GM15510 (cell line): ENCODE data around the gene CLDN5.

Experiments used
- POLR2A ChIP-seq: IDR thresholded peaks from 3 replicates; pipeline ENCODE4 v1.6.1; 2011; ENCODE audit warnings: borderline replicate concordance; ENCODE audit not compliant: insufficient read length; ENCODE audit errors: extremely low read depth

CLDN5 gene, protein sequence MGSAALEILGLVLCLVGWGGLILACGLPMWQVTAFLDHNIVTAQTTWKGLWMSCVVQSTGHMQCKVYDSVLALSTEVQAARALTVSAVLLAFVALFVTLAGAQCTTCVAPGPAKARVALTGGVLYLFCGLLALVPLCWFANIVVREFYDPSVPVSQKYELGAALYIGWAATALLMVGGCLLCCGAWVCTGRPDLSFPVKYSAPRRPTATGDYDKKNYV

DNA sequence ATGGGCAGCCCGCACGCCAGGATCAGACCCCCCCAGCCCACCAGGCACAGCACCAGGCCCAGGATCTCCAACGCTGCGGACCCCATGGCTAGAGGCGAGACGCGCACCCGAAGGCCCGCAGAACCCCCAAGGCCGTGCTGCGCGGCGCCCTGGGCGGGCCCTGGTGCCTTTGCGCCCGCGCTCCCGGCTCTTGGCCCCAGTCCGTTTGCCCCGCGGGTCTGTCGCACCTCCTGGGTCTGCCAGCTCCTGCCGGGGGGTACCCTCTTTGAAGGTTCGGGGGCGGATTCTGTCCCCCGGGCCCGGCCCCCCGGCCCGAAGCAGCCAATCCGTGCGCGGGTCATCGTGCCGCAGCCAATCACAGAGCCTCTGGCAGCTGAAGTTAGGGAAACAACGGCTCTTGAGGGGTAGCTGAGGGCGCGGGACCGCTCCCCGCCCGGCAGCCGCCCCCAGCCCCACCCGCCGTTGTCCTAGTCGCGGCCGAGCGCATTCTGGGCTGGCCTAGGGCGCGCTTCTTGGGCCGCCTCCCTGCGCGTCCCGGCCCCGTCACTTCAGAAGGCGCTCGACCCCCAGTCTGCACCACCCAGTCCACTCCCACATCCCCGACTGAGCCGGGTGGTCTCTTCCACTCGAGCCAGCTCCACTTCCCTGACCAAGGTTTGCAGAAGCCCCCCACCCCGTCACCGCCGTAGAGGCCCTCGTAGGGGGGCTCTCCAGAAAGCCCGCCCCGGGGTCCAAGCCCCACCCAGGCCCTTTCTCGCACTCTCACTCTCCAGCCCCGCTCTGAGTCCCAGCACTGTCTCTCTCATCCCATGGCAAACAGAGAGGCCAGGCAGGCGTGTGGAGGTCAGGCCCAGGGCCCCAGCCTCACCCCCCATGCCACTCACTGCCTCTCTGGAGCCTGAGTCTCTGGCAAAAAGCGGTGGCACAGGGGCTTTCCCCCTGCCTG lies at the start of gene CLDN5:
Gene CLDN5 (minus strand): TSS at position 241 of the 946 bp plus-strand sequence. CDS start 155 bp downstream, at position 86.
- no peak for TF ChIP-seq POLR2A

DNA sequence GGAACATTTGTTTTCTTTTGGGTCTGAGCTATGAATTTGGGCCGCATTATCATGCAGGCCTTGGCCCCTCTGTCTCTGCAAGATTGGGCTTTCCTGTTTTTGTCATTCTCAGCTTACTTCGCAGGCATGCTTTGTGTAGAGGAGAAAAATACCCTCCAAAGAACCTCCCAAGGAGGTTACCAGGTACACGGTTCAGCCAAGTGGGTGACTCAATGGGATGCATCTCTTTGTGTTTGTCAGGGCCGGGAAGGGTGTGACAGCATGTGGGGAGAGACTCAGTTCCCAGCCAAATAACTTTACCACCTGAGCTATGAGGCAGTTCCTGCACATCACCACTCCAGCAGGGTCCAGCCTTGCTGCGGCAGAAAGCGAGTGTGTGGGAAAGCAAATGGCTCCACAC lies 47.8 kb upstream of the CLDN5 start:
- TF ChIP-seq POLR2A: no peak

DNA sequence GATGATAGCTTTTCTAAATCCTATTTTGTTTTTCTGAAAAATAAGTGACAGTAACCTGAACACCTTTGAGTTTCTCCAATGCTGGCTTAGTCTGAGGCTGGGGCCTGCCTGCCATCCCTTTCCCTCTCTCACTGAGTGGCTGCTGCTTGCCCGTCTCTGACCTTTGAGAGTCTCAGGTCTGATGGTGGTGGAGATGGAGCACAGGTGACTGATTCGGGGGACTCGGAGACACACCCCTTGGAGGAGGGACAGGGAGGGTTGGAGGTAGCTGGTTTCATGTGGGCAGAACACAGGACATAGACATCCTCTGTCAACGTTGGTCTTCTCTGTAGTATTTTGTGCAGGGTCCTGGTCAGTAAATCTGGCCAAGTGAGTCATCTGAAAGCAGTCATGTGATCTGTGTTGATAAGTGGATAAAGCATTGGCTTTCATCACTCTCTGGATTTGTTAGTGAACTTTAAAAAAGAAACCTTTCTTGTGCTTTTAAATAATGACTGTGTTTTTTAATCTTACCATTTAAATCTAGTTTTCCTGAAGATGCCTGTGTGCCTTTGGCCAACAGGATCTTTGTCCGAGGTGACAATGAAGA lies 47.1 kb upstream of the CLDN5 start:
- no peak for TF ChIP-seq POLR2A

DNA sequence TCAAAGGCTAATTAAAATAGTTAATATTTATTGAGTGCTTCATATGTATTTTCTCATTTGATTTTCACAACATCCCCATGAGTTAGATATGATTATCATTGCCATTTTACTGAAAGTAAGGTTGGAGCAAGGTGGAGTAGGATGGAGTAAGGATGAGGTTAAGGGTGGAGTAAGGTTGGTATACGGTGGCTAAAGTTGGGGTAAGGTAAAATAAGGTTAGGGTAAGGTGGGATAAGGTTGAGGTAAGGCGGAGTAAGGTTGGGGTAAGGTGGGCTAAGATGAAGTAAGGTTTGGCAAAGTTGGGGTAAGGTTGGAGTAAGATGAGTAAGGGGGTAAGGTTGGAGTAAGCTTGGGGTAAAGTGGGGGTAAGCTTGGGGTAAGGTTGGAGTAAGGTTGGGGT lies 45.8 kb upstream of the CLDN5 start:
- no peak for TF ChIP-seq POLR2A

DNA sequence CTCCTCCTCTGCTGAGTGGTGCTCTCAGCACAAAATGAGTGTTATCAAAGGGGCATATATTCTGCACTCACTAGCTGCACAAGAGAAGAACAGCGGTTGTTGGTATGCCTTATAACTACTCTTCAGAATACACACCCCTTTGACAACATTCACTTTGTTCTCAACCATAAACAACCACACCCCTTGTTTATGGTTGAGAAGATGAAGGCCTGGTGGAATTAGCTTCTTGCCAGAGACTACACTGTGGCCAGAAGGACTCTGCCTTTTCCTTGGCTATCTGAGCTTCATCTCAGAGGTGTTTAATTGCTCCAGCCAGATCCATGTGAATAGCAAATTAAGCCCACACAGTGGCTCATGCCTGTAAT lies 45.0 kb upstream of the CLDN5 start:
- no peak for TF ChIP-seq POLR2A

DNA sequence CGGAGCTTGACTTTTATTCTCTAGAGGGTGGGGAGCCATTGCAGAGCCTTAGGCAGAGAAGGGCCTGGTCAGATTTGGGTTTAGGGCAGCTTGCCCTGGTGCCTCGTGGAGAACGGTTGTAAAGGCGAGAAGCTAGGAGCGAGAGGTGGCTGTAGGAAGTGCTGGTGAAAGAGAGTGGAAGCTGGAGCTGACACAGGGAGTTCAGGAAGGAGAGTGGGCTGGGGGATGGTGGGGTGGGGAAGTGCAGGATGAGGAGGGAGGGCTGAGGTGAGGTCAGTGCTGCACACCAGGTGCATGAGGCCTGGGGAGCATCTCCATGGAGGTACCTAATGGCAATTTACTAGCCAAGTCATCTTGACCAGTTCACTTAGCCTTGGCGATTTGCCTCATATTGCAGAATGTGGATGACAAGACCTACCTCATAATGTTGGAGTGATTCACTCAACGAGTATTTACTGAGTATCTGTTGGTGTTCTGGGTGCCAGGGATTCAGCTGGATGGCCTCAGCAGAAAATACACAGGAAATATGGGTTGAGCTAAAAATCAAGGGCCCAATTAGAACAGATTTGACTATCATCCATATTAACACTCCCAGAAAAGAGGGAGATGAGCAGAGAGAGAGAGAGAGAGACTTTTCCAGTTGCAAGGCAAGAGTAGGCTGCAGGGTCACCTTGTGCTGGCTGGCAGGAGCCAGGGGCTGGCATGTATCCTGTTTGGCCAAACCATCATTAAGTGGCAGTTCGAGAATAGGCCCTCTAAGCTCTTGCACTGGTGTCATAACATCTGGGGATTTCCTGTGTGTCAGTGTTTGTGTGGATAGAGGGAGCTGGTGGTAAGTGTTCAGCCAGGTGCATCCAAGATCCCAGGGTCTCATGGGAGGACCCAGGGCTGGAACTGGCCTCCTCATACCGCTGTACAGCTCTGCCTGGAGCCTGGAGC lies 44.4 kb upstream of the CLDN5 start:
- TF ChIP-seq POLR2A: no peak

DNA sequence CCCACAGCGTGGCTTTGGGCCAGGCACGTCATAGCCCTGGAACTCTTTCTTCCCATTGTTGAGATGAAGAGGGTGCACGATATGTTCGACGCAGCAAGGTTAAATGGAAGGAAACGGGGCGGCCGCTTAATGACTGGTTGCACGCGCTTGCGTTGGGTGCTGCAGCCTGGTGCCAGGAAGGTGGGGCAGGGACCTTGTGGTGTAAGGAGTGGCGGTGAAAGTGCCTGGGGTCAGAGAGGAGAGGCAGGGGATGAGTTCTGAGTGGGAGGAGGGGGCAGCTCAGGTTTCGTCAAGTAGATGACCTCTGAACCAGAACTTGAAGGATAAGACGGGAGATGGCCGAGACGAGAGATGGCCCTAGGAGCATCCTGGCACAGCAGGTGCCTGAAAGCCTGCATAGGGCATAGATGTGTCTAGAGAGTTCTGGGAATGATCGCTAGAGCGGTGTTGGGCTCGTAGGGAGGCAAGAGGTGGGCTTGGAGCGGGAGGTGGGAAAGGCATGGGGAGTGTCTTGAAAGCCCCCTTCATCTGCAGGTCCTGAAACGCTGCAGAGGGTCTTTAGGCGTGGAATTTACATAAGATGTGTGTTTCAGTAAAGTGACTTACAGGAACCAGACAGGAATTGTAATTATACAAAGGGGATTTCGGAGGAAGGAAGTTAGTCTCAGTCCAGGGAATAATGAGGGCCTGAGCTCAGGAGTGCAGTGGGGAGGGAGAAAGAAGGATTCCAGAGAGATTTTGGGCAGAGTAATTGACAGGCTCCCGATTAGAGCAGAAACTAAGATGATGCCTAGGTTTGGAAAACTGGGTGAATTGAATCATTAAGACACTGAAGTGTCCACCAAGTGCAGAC lies 43.2 kb upstream of the CLDN5 start:
- TF ChIP-seq POLR2A: no peak

DNA sequence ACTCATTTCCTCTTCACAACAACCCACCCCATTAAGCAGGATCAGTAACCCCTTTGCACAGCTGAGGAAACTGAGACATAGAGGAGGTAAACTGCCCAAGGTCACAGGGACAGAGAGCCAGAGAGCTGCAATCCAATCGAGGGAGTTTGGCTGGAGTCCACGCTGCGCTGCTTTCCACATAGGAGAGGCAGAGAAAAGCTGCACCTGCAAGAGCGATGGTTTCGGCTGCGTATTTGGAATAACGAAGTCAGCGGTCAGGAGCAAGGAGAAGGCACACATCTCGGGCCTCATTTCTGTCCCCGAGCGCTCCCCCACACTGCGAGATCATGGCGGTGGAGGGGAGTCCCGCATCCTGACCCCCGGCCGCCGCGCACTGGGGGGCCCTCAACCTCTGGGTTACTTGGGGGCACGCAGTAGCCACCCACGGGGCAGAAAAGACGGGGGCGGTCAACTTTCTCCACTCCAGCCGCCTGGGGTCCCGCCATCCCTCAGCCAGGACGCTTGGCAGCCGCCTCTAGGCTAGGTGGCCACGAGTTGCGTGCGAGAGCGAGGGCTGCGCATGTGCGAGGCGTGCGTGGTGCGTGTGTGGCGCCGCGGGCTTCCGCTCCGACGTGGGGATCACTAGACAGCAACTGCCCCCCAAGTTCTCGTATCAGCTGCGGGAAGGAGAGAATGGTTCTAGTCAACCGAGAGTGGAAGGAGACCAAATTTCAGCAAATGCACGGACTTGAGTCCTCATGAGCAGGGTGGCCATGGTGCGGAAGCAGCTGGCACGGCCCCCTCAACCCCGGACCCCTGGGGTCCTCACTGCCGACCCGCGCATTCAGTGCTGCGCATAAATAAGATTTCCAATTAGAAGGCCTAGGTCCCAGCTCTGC lies 42.3 kb upstream of the CLDN5 start:
- TF ChIP-seq POLR2A: no peak

DNA sequence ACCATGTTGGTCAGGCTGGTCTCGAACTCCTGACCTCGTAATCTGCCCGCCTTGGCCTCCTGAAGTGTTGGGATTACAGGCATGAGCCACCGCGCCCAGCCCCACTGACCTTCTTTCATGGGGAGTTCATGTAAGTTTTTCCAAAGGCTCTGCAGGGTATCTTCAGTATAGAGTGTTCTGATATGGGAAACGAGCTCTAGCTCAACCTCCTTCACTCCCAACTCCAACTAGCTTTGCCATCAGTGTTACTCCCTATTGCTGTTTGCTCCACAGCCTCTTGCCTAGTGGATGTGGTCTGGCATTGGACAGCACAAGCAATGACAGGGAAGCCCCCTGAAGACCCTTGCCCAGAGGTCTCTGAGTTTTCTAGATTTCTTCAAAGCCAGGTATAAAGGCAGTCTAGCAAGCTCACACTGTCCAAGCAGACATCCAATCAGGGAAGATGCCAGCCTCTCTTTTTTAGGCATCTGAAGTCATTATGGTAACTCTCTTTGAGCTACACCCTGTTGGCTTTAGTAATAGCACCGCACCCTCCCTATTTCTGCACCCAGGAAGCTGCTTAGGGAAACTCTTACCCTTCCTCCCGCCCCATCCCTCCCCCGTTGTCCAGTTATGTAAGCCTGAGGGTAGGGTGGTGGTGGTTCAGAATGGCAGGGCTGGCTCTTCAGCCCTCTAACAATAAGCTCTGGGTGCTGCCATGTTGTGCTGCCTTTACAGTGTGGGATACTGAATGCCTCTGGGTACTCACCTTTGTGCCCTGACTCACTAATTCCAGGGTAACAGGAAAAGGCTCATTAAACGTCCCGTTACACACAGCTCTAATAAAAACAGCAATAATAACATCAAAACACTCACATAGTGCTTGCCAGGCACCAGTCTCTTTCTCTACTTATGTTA lies 41.4 kb upstream of the CLDN5 start:
- TF ChIP-seq POLR2A: no peak

DNA sequence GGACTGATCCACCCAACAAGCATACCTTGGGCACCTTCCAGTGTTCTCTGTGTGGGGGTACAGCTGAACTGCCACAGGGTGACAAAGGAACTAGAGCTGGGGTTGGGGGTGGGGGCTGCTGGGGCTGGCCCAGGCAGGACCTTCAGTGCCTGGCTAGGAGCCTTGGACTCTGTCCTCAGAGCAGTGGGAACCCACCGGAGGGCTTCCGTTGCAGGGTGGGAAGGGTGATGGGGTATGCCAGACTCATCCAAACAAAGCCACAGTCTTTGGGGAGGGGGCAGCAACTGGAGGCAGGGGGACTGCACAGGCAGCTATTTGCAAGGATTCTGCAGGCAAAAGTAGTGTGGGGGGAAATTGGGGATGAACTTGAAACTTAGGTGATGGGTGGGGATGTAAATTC lies 35.7 kb upstream of the CLDN5 start:
- no peak for TF ChIP-seq POLR2A

DNA sequence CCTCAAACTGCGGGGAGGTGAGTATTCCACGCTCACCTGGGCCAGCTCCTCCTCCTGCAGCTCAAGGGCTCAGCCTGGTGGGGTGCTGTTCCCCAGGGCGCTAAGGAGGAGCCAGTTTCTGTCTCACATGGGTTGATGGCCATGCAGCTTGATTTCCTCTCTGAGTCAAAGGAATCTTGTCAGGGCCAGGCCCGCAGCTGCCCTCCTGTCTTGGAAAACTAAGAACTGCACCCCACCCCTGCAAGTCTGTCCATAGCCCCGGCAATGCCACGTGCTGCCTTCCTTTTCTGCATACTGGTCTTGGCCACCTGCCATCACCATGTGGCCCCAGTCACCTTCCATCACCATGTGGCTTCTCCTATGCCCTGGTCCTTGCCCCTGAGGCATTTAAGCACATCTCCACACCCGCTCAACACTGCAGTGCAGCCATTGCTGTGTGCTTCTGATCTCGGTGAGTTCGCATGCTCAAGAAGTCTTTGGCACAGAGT lies 35.2 kb upstream of the CLDN5 start:
- no peak for TF ChIP-seq POLR2A
